ENCODE data around the gene NFKBIL1. TPM values are rescaled to one million over a fixed set of nuclear protein-coding genes. Genes with fewer than 3 reads are reported as not detected.
"Not testable (repeated sequence)": the region's sequence is repeated elsewhere in the genome, so short reads cannot be mapped to it uniquely, and the experiment has no call there.

Gene NFKBIL1
- 10 to 100 TPM in 4 of 5 donors, under 1 TPM in 1; 0.45 to 51.9 (median 13.6) TPM for total RNA-seq
- polyA plus RNA-seq = 10 to 100 TPM; 23.9 to 45.1 (median 29.9) TPM
- long read RNA-seq, donor 1, partial matches to known transcripts = 0 of 3 reads
- long read RNA-seq, donor 1, other reads (novel, unspliced or antisense) = 0 of 3 reads
- long read RNA-seq, donor 2, partial matches to known transcripts = 0 of 5 reads
- long read RNA-seq, donor 2, other reads (novel, unspliced or antisense) = 0 of 5 reads
- long read RNA-seq, donor 3, transcript NFKBIL1-203 (4 exons, 1,478 nt) = major isoform, 6 of 8 reads
- long read RNA-seq, donor 3, partial matches to known transcripts = 0 of 8 reads
- long read RNA-seq, donor 3, other reads (novel, unspliced or antisense) = 0 of 8 reads
- long read RNA-seq, donor 4 = 0 reads
- long read RNA-seq, donor 5, transcript NFKBIL1-203 (4 exons, 1,478 nt) = major isoform, 7 of 9 reads
- long read RNA-seq, donor 5, partial matches to known transcripts = 0 of 9 reads
- long read RNA-seq, donor 5, other reads (novel, unspliced or antisense) = 0 of 9 reads
- long read RNA-seq, donor 6, transcript NFKBIL1-203 (4 exons, 1,478 nt) = major isoform, 8 of 10 reads
- long read RNA-seq, donor 6, partial matches to known transcripts = 0 of 10 reads
- long read RNA-seq, donor 6, other reads (novel, unspliced or antisense) = 0 of 10 reads
- long read RNA-seq, donor 7, partial matches to known transcripts = 0 of 4 reads
- long read RNA-seq, donor 7, other reads (novel, unspliced or antisense) = 0 of 4 reads
- long read RNA-seq, donor 8, partial matches to known transcripts = 0 of 9 reads
- long read RNA-seq, donor 8, other reads (novel, unspliced or antisense) = 0 of 9 reads
- long read RNA-seq, donor 9, partial matches to known transcripts = 0 of 2 reads
- long read RNA-seq, donor 9, other reads (novel, unspliced or antisense) = 0 of 2 reads
- long read RNA-seq, donor 10, partial matches to known transcripts = 0 of 4 reads
- long read RNA-seq, donor 10, other reads (novel, unspliced or antisense) = 0 of 4 reads

- TF ChIP-seq POLR2AphosphoS5 (IDR thresholded peaks at IDR 0.05) (peak; percentile 81 to 94 (median 83)), POLR2A (IDR thresholded peaks at IDR 0.05) (no peak), EP300 (IDR thresholded peaks at IDR 0.05) (no peak), CTCF (IDR thresholded peaks at IDR 0.05) (peak in 1 of 7 experiments; percentile 21)
- H3K27me3 ChIP-seq = no peaks in the 10 kb centered on the region
- peak; percentile 95 to 99 for DNase-seq
- H3K9me3 ChIP-seq = no peaks in the 10 kb centered on the region
- peak within 1 kb of the TSS; percentile 86 to 89 (median 87) for H3K27ac ChIP-seq
- peak within 1 kb of the TSS; percentile 43 to 54 (median 50) for H3K4me3 ChIP-seq
- WGBS, 5 donors = 0 to 1% (median 0%) methylated on average over 25 of the region's 25 CpGs
- H3K36me3 ChIP-seq = peaks cover 0 to 34% (median 31%) of the 10 kb centered on the region in 4 donors
- peaks cover 13 to 50% (median 38%) of the 10 kb centered on the region in 4 donors for H3K4me1 ChIP-seq
- intact Hi-C loops (cut with DNase I; ENCODE audit: low total_unique reads) = loop anchor here (5.0 kb wide), 1 partner anchor 55 kb away; no protein-coding TSS in a partner anchor
Measured at GRCh38 chr6:31546958-31547726, at the start of gene NFKBIL1. TSS of gene NFKBIL1 (plus strand) at chr6:31547608. CDS start at chr6:31547695, 87 bp downstream.

- H3K4me3 ChIP-seq = peak overlapping the region in 3 of 4 donors; percentile 13 to 80 (median 76)
- no peak overlapping the region for H3K27ac ChIP-seq
- H3K4me1 ChIP-seq = peaks cover 0 to 49% (median 28%) of the 10 kb centered on the region in 4 donors
- H3K36me3 ChIP-seq = no peaks in the 10 kb centered on the region
- intact Hi-C loops (cut with DNase I; ENCODE audit: low total_unique reads) = no loop called here
- WGBS, 5 donors = 9 to 24% (median 12%) methylated on average over 15 to 21 of the region's 21 CpGs
- TF ChIP-seq POLR2A (IDR thresholded peaks at IDR 0.05) (no peak), EP300 (IDR thresholded peaks at IDR 0.05) (no peak), POLR2AphosphoS5 (IDR thresholded peaks at IDR 0.05) (no peak), CTCF (IDR thresholded peaks at IDR 0.05) (no peak)
- no peaks in the 10 kb centered on the region for H3K9me3 ChIP-seq
- DNase-seq = peak in 1 of 2 donors; percentile 24
- peaks cover 0 to 21% (median 0%) of the 10 kb centered on the region in 3 donors for H3K27me3 ChIP-seq
Measured at GRCh38 chr6:31498748-31499147, 48.7 kb upstream of the NFKBIL1 start.

GRCh38 chr6:31499648-31500047 lies 47.8 kb upstream of the NFKBIL1 start:
- Histone ChIP-seq H3K27me3 (peaks cover 0 to 21% (median 0%) of the 10 kb centered on the region in 3 donors), H3K4me1 (peaks cover 0 to 48% (median 24%) of the 10 kb centered on the region in 4 donors)
- H3K4me3 ChIP-seq; H3K36me3 ChIP-seq; H3K9me3 ChIP-seq; H3K27ac ChIP-seq; DNase-seq; intact Hi-C loops (cut with DNase I; ENCODE audit: low total_unique reads): not testable (repeated sequence)
- WGBS, 5 donors = 80 to 100% (median 91%) methylated on average over 1 to 2 of the region's 2 CpGs

GRCh38 chr6:31502586-31502985 lies 44.8 kb upstream of the NFKBIL1 start:
- H3K36me3 ChIP-seq = peaks cover 0 to 21% (median 15%) of the 10 kb centered on the region in 4 donors
- no peak for TF ChIP-seq POLR2A (IDR thresholded peaks at IDR 0.05)
- H3K27ac ChIP-seq = no peak overlapping the region
- no peaks in the 10 kb centered on the region for H3K9me3 ChIP-seq
- H3K27me3 ChIP-seq = peaks cover 0 to 29% (median 0%) of the 10 kb centered on the region in 3 donors
- no peak for DNase-seq
- peaks cover 0 to 18% (median 15%) of the 10 kb centered on the region in 4 donors for H3K4me1 ChIP-seq
- H3K4me3 ChIP-seq = no peak overlapping the region
- intact Hi-C loops (cut with DNase I; ENCODE audit: low total_unique reads) = no loop called here

GRCh38 chr6:31509036-31509435 lies 38.4 kb upstream of the NFKBIL1 start:
- peaks cover 0 to 51% (median 27%) of the 10 kb centered on the region in 4 donors for H3K36me3 ChIP-seq
- H3K4me3 ChIP-seq; DNase-seq; H3K4me1 ChIP-seq; H3K27me3 ChIP-seq; intact Hi-C loops (cut with DNase I; ENCODE audit: low total_unique reads); H3K9me3 ChIP-seq; H3K27ac ChIP-seq: not testable (repeated sequence)
- WGBS, 5 donors = 39 to 86% (median 43%) methylated on average over 1 to 2 of the region's 2 CpGs

Measured in stomach (tissue), 19 donors.